Gastrocnemius medialis (tissue), 4 donors: ENCODE data around the gene NAALADL1. TPM values are rescaled to one million over a fixed set of nuclear protein-coding genes. Genes with fewer than 3 reads are reported as not detected.
A peak's percentile ranks its signal among the peaks of the same experiment; 100 is the strongest.

ENCODE experiments used
- ATAC-seq, 2 donors: fragments of 150-250 bp; one replicate each; pipeline ENCODE4 v1.9.1; 2016
- DNase-seq, 2 donors: peaks; one replicate each; pipeline ENCODE4 v3.0.0-alpha.2; 2019
- H3K27ac ChIP-seq, 4 donors: fragments of 200-600 bp; sonication (generic); 1 replicate in 1 of 4; 2 replicates in 3 of 4; pipeline ENCODE4 v1.5.1; 2016 to 2018; ENCODE audit warnings: mild to moderate bottlenecking in 2 of 4, moderate library complexity in 1 of 4
- H3K27me3 ChIP-seq, 3 donors: fragments of 200-600 bp; sonication (generic) in 2 of 3; 1 replicate in 1 of 3; 2 replicates in 2 of 3; pipeline versions ENCODE4 v1.5.1 to v1.6.0; 2016 to 2019; ENCODE audit warnings: mild to moderate bottlenecking in 1 of 3, moderate library complexity in 1 of 3
- H3K36me3 ChIP-seq, 2 donors: fragments of 200-600 bp; sonication (generic) in 1 of 2; one replicate each; pipeline ENCODE4 v1.5.1; 2017 to 2018
- H3K4me1 ChIP-seq, 2 donors: fragments of 200-600 bp; sonication (generic) in 1 of 2; one replicate each; pipeline ENCODE4 v1.5.1; 2016 to 2017; ENCODE audit warnings: mild to moderate bottlenecking in 2 of 2
- H3K4me3 ChIP-seq, 4 donors: fragments of 200-600 bp; sonication (generic) in 3 of 4; 1 replicate in 1 of 4; 2 replicates in 3 of 4; pipeline ENCODE4 v1.5.1; 2016 to 2019; ENCODE audit warnings: mild to moderate bottlenecking in 2 of 4
- H3K9me3 ChIP-seq, 3 donors: fragments of 200-600 bp; sonication (generic) in 2 of 3; 1 replicate in 1 of 3; 2 replicates in 2 of 3; pipeline ENCODE4 v1.5.1; 2016 to 2019
- CTCF ChIP-seq, 5 experiments: fragments of 450-650 bp in 3 of 5; fragments of 200-600 bp in 2 of 5; sonication (generic) in 2 of 5; IDR thresholded peaks in 4 of 5; conservative IDR thresholded peaks in 1 of 5; 1 replicate in 4 of 5; 2 replicates in 1 of 5; pipeline ENCODE4 v1.5.1; 2016 to 2019; ENCODE audit warnings: antibody characterized with exemption in 5 of 5, mild to moderate bottlenecking in 3 of 5, moderate library complexity in 3 of 5
- POLR2A ChIP-seq, 2 donors: fragments of 450-650 bp; IDR thresholded peaks; one replicate each; pipeline ENCODE4 v1.6.1; 2017; ENCODE audit warnings: antibody characterized with exemption in 2 of 2, mild to moderate bottlenecking in 2 of 2, moderate library complexity in 2 of 2
- in situ Hi-C, 4 donors: fragments of 200-750 bp; cut with MboI; loops; one replicate each; pipeline versions ENCODE4 v1.15.0 to v1.8.0; 2017; ENCODE audit warnings: low sequenced_read_pairs in 4 of 4
- intact Hi-C: fragments of 100-400 bp; cut with DNase I; formaldehyde crosslinking; loops from one replicate; pipeline ENCODE4 v1.15.1; 2023; ENCODE audit warnings: low total_unique reads
- total RNA-seq, 4 donors: library from RNA; depleted of rRNA; stranded (reverse); fragments of >200 nt; gene quantifications; one replicate each; pipeline versions ENCODE4 v1.1.0 to v1.2.3, GENCODE V29; 2016

NAALADL1 gene
- total RNA-seq, 4 donors from 2014 or later, result 0.22 to 4.0 (median 2.6) TPM

- Histone ChIP-seq H3K4me3 (peak within 1 kb of the TSS; percentile 88 to 96 (median 89)), H3K27ac (peak within 1 kb of the TSS; percentile 91 to 97 (median 93)), H3K9me3 (no peaks in the 10 kb centered on the region), H3K4me1 (peaks cover 34 to 36% of the 10 kb centered on the region in 2 donors), H3K27me3 (no peaks in the 10 kb centered on the region), H3K36me3 (no peaks in the 10 kb centered on the region)
- in situ Hi-C loops (no loop called here), intact Hi-C loops (loop anchor here (1.0 to 5.0 kb wide), 4 partner anchors 12 to 179 kb away; partner anchors contain the start of genes ATG2A, CDCA5, SNX15 and ZFPL1)
- TF ChIP-seq POLR2A (IDR thresholded peaks at IDR 0.05), result peak; percentile 47 to 72
- peak in 3 of 5 experiments; percentile 12 to 48 (median 32) for TF ChIP-seq CTCF (IDR thresholded peaks at IDR 0.05 in 4 of 5, conservative IDR thresholded peaks at IDR 0.05 in 1 of 5)
- ATAC-seq (peak; percentile 93 to 96), DNase-seq (peak; percentile 81 to 88)
Observed at GRCh38 chr11:65095974-65096806, 37.8 kb upstream of the NAALADL1 start, which contains the start of gene VPS51. VPS51 (plus strand) TSS chr11:65096214; CDS start chr11:65096251, 37 bp downstream.

GRCh38 chr11:65095427-65095826 is 37.1 kb upstream of the NAALADL1 start:
- H3K27me3 ChIP-seq, result no peaks in the 10 kb centered on the region
- no peak for ATAC-seq
- peak overlapping the region; percentile 88 to 96 (median 89) for H3K4me3 ChIP-seq
- peak overlapping the region; percentile 91 to 97 (median 93) for H3K27ac ChIP-seq
- intact Hi-C loops (loop anchor here (5.0 kb wide), 2 partner anchors 68 to 178 kb away; partner anchors contain the start of genes ATG2A and SNX15), in situ Hi-C loops (no loop called here)
- no peak for TF ChIP-seq CTCF (IDR thresholded peaks at IDR 0.05 in 4 of 5, conservative IDR thresholded peaks at IDR 0.05 in 1 of 5)
- no peak for TF ChIP-seq POLR2A (IDR thresholded peaks at IDR 0.05)
- no peaks in the 10 kb centered on the region for H3K9me3 ChIP-seq
- H3K4me1 ChIP-seq, result peaks cover 29 to 33% of the 10 kb centered on the region in 2 donors
- no peaks in the 10 kb centered on the region for H3K36me3 ChIP-seq
- DNase-seq, result no peak

GRCh38 chr11:65090628-65091027 is 32.3 kb upstream of the NAALADL1 start:
- ATAC-seq (no peak), DNase-seq (no peak)
- no peak overlapping the region for H3K4me3 ChIP-seq
- H3K4me1 ChIP-seq, result peaks cover 0 to 1% of the 10 kb centered on the region in 2 donors
- no peaks in the 10 kb centered on the region for H3K27me3 ChIP-seq
- H3K27ac ChIP-seq, result no peak overlapping the region
- TF ChIP-seq CTCF (IDR thresholded peaks at IDR 0.05 in 4 of 5, conservative IDR thresholded peaks at IDR 0.05 in 1 of 5) (no peak), POLR2A (IDR thresholded peaks at IDR 0.05) (no peak)
- intact Hi-C loops (no loop called here), in situ Hi-C loops (no loop called here)
- H3K36me3 ChIP-seq, result peaks cover 0 to 35% of the 10 kb centered on the region in 2 donors
- H3K9me3 ChIP-seq, result no peaks in the 10 kb centered on the region

GRCh38 chr11:65089621-65090020 is 31.3 kb upstream of the NAALADL1 start:
- Histone ChIP-seq H3K4me1 (peaks cover 4 to 9% of the 10 kb centered on the region in 2 donors), H3K9me3 (no peaks in the 10 kb centered on the region), H3K36me3 (peaks cover 0 to 40% of the 10 kb centered on the region in 2 donors), H3K27ac (no peak overlapping the region), H3K4me3 (no peak overlapping the region), H3K27me3 (no peaks in the 10 kb centered on the region)
- ATAC-seq, result no peak
- in situ Hi-C loops (no loop called here), intact Hi-C loops (no loop called here)
- no peak for DNase-seq
- TF ChIP-seq CTCF (IDR thresholded peaks at IDR 0.05 in 4 of 5, conservative IDR thresholded peaks at IDR 0.05 in 1 of 5) (no peak), POLR2A (IDR thresholded peaks at IDR 0.05) (no peak)
